Measurements from ENCODE around the gene MDM2. TPM values are rescaled to one million over a fixed set of nuclear protein-coding genes. Genes with fewer than 3 reads are reported as not detected.

Gene MDM2
- total RNA-seq, 1 experiment from 2014 or later, result 207 TPM

DNA sequence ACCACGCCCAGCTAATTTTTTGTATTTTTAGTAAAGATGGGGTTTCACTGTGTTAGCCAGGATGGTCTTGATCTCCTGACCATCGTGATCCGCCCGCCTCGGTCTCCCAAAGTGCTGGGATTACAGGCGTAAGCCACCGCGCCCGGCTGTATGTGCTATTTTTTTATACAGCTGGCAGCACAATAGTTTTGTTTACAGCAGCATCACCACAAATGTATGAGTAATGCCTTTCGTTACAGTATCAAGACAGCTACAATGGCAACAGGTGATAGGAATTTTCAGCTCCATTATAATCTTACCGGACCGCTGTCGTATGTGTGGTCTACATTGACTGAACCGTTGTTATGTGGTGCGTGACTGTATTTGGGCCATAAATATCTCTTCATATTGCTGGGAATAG, 11.6 kb upstream of the MDM2 start:
- Mint-ChIP-seq H3K36me3 (no peaks in the 10 kb centered on the region), H3K27ac (no peak overlapping the region), H3K27me3 (ENCODE audit: low read depth) (0 out of 2 replicates have a peak, but pooled peaks cover 2% of the 10 kb centered on the region), H3K4me1 (peaks cover 5% of the 10 kb centered on the region; the same call in 1 of the 2 replicates), H3K9me3 (no peaks in the 10 kb centered on the region), H3K4me3 (no peak overlapping the region)
- POLR2A ChIA-PET, result no interaction called here
- CTCF ChIA-PET, result interaction anchor here (1.9 kb wide), 1 partner anchor 11 kb away, joined by 5 read pairs; the partner anchor contains the start of gene MDM2
- TF ChIP-seq JUN (CRISPR knock-in tag; IDR thresholded peaks at IDR 0.05) (no peak), MYBL2 (CRISPR knock-in tag; IDR thresholded peaks at IDR 0.05) (no peak), PREB (CRISPR knock-in tag; IDR thresholded peaks at IDR 0.05; ENCODE audit: borderline replicate concordance) (no peak), ATF6 (CRISPR knock-in tag; IDR thresholded peaks at IDR 0.05) (no peak), FOXP1 (CRISPR knock-in tag; IDR thresholded peaks at IDR 0.05; ENCODE audit: borderline replicate concordance) (no peak), ZNF232 (CRISPR knock-in tag; IDR thresholded peaks at IDR 0.05) (no peak), FOXJ3 (CRISPR knock-in tag; IDR thresholded peaks at IDR 0.05; ENCODE audit: borderline replicate concordance) (no peak), ELF4 (CRISPR knock-in tag; IDR thresholded peaks at IDR 0.05; ENCODE audit: low read depth) (no peak), AR (CRISPR knock-in tag; IDR thresholded peaks at IDR 0.05) (no peak), USF1 (CRISPR knock-in tag; IDR thresholded peaks at IDR 0.05) (no peak), E2F4 (CRISPR knock-in tag; IDR thresholded peaks at IDR 0.05; ENCODE audit: borderline replicate concordance, low read depth) (no peak), SMAD4 (CRISPR knock-in tag; IDR thresholded peaks at IDR 0.05) (no peak), AFF4 (CRISPR knock-in tag; IDR thresholded peaks at IDR 0.05; ENCODE audit: borderline replicate concordance) (no peak), FOXP4 (CRISPR knock-in tag; IDR thresholded peaks at IDR 0.05) (no peak), ARID4B (CRISPR knock-in tag; IDR thresholded peaks at IDR 0.05; ENCODE audit: borderline replicate concordance) (no peak), FOXK1 (CRISPR knock-in tag; IDR thresholded peaks at IDR 0.05) (no peak)
- TF ChIP-seq, protein P1, sequence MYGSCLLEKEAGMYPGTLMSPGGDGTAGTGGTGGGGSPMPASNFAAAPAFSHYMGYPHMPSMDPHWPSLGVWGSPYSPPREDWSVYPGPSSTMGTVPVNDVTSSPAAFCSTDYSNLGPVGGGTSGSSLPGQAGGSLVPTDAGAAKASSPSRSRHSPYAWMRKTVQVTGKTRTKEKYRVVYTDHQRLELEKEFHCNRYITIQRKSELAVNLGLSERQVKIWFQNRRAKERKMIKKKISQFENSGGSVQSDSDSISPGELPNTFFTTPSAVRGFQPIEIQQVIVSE (CRISPR knock-in tag; IDR thresholded peaks at IDR 0.05; ENCODE audit: borderline replicate concordance), result no peak
- ATAC-seq, result no peak
- no peak for DNase-seq (ENCODE audit: low spot score)
